K562 (cell line): Measurements from ENCODE around the gene U2SURP. TPM values are rescaled to one million over a fixed set of nuclear protein-coding genes. Genes with fewer than 3 reads are reported as not detected.
A peak's percentile ranks its signal among the peaks of the same experiment; 100 is the strongest.

Experiments used
- ATAC-seq: fragments of 200-7000 bp; cut with Tn5 transposase; 3 replicates; pipeline ENCODE4 v1.9.1; 2020; ENCODE audit warnings: moderate library complexity
- BruUV-seq: library from RNA; stranded (reverse); fragments of 400-500 nt; replicated peaks from 2 replicates; lab custom pipeline; 2021; lab: Mats Ljungman, UMichigan
- CTCF ChIA-PET: fragments of 300-600 bp; formaldehyde crosslinking; extraction: SDS; loops from one replicate; lab custom pipeline; 2021; ENCODE audit warnings: low intra/inter-chr PET ratio; lab: Yijun Ruan, JAX
- POLR2A ChIA-PET: fragments of 300-600, 350-650 bp; sonication (Branson Sonifier 250); formaldehyde crosslinking; extraction: SDS; loops from one replicate; lab custom pipeline; 2021; ENCODE audit warnings: antibody characterized with exemption, inconsistent platforms; lab: Yijun Ruan, JAX
- DNase-seq, 4 experiments: peaks; one replicate each; pipeline versions ENCODE4 v3.0.0 to v3.0.0-alpha.2; 2011 to 2018; ENCODE audit warnings: low spot score in 3 of 4, mixed read lengths in 3 of 4; ENCODE audit errors: extremely low read depth in 1 of 4
- FAIRE-seq: peaks from 2 replicates; lab custom pipeline; 2011; peaks lifted over from hg19 to GRCh38; lab: Jason Lieb, UNC
- H2AFZ ChIP-seq: 2 replicates; pipeline ENCODE4 v1.6.0; 2011; ENCODE audit warnings: low read depth, low read length, control low read depth, inconsistent platforms
- H3K27ac ChIP-seq: fragments of 200-600 bp; 3 replicates; pipeline ENCODE4 v1.8.0; 2011; ENCODE audit warnings: low read depth, mild to moderate bottlenecking, control low read depth, inconsistent platforms, low read length, moderate library complexity, mixed read lengths; ENCODE audit errors: extremely low read depth
- H3K27me3 ChIP-seq, 2 experiments: fragments of 300-600 bp in 1 of 2; 2 replicates in 1 of 2; 3 replicates in 1 of 2; pipeline versions ENCODE4 v1.6.0 to v1.8.0; 2011; ENCODE audit warnings: inconsistent platforms in 2 of 2, low read length in 2 of 2, mild to moderate bottlenecking in 1 of 2, mixed read lengths in 1 of 2, moderate library complexity in 1 of 2; ENCODE audit not compliant: control insufficient read depth in 2 of 2, insufficient read depth in 2 of 2
- H3K36me3 ChIP-seq: fragments of 300-600 bp; 3 replicates; pipeline ENCODE4 v1.8.0; 2011; ENCODE audit warnings: mild to moderate bottlenecking, low read length, inconsistent platforms; ENCODE audit not compliant: control insufficient read depth, insufficient read depth
- H3K4me1 ChIP-seq, 2 experiments: fragments of 200-600 bp in 1 of 2; replicated peaks in 1 of 2; 2 replicates in 1 of 2; 3 replicates in 1 of 2; pipeline versions ENCODE4 v1.5.1 to v1.8.0; 2011; ENCODE audit warnings: inconsistent platforms in 2 of 2, low read length in 2 of 2, mild to moderate bottlenecking in 1 of 2, mixed read lengths in 1 of 2, moderate library complexity in 1 of 2; ENCODE audit not compliant: control insufficient read depth in 2 of 2, insufficient read depth in 2 of 2
- H3K4me2 ChIP-seq: 2 replicates; pipeline ENCODE4 v1.6.1; 2011; ENCODE audit warnings: low read length, control low read depth, inconsistent platforms, mixed read lengths; ENCODE audit not compliant: insufficient read depth
- H3K4me3 ChIP-seq: fragments of 200-600 bp; sonication (generic), shearing (Covaris generic); 2 replicates; pipeline ENCODE4 v1.5.1; 2016; ENCODE audit warnings: control low read depth, inconsistent platforms
- H3K79me2 ChIP-seq: fragments of 200-600 bp; 3 replicates; pipeline ENCODE4 v1.8.0; 2011; ENCODE audit warnings: low read length, inconsistent platforms; ENCODE audit not compliant: control insufficient read depth, insufficient read depth
- H3K9ac ChIP-seq, 2 experiments: 2 replicates each; pipeline versions ENCODE4 v1.6.0 to v1.6.1; 2011; ENCODE audit warnings: low read depth in 2 of 2, low read length in 2 of 2, control low read depth in 1 of 2, inconsistent platforms in 1 of 2, mild to moderate bottlenecking in 1 of 2, mixed read lengths in 1 of 2; ENCODE audit not compliant: insufficient read depth in 1 of 2
- H3K9me1 ChIP-seq: one replicate; pipeline ENCODE4 v1.6.0; 2011; ENCODE audit warnings: inconsistent platforms, mild to moderate bottlenecking, low read length, moderate library complexity; ENCODE audit not compliant: control insufficient read depth, insufficient read depth
- H3K9me3 ChIP-seq: replicated peaks from 2 replicates; pipeline ENCODE4 v1.5.1; 2011; ENCODE audit warnings: low read depth, low read length, inconsistent platforms; ENCODE audit not compliant: control insufficient read depth, insufficient read depth
- H4K20me1 ChIP-seq: replicated peaks from 2 replicates; pipeline ENCODE4 v1.6.1; 2011; ENCODE audit warnings: low read length, inconsistent platforms, mixed read lengths; ENCODE audit not compliant: control insufficient read depth, insufficient read depth
- CREB1 ChIP-seq, 2 experiments: sonication (generic) in 1 of 2; formaldehyde crosslinking in 1 of 2; IDR thresholded peaks; 2 replicates each; pipeline versions ENCODE4 v1.6.1 to v1.8.0; 2012 to 2022; ENCODE audit warnings: inconsistent platforms in 1 of 2, mild to moderate bottlenecking in 1 of 2, missing genetic modification reagents in 1 of 2, moderate library complexity in 1 of 2
- CREM ChIP-seq: IDR thresholded peaks from 2 replicates; pipeline ENCODE4 v1.6.1; 2014; ENCODE audit warnings: antibody characterized with exemption, low read depth
- CSDE1 ChIP-seq, 2 experiments: fragments of 450-650 bp; IDR thresholded peaks; 2 replicates each; pipeline ENCODE4 v1.6.1; 2016; ENCODE audit warnings: mild to moderate bottlenecking in 1 of 2
- KDM2B ChIP-seq: fragments of 250-450 bp; sonication (Bioruptor Pico); IDR thresholded peaks from 2 replicates; pipeline ENCODE4 v1.8.0; 2021; ENCODE audit warnings: mild to moderate bottlenecking, moderate library complexity
- NCOA4 ChIP-seq: fragments of 450-650 bp; IDR thresholded peaks from 2 replicates; pipeline ENCODE4 v1.6.1; 2018; ENCODE audit warnings: mild to moderate bottlenecking; ENCODE audit not compliant: partially characterized antibody
- NFE2 ChIP-seq: IDR thresholded peaks from 2 replicates; pipeline ENCODE4 v1.6.1; 2014; ENCODE audit warnings: antibody characterized with exemption, low read depth
- PTBP1 ChIP-seq: fragments of 200-400 bp; formaldehyde crosslinking; IDR thresholded peaks from 2 replicates; pipeline ENCODE4 v1.6.1; 2017; ENCODE audit warnings: low read depth, low read length
- SPI1 ChIP-seq: IDR thresholded peaks from 2 replicates; pipeline ENCODE4 v1.6.1; 2011; ENCODE audit warnings: low read depth, low read length, control low read depth, borderline replicate concordance
- SREBF1 ChIP-seq: fragments of 150-350 bp; IDR thresholded peaks from 2 replicates; pipeline ENCODE4 v1.6.1; 2014; ENCODE audit warnings: antibody characterized with exemption, low read depth, low read length, borderline replicate concordance
- TEAD4 ChIP-seq, 2 experiments: sonication (generic) in 1 of 2; formaldehyde crosslinking in 1 of 2; IDR thresholded peaks; 2 replicates each; pipeline versions ENCODE4 v1.6.1 to v1.8.0; 2012 to 2022; ENCODE audit warnings: borderline replicate concordance in 1 of 2, inconsistent platforms in 1 of 2, low read length in 1 of 2, mild to moderate bottlenecking in 1 of 2, missing genetic modification reagents in 1 of 2
- TOE1 ChIP-seq, 2 experiments: fragments of 450-650 bp in 1 of 2; sonication (generic) in 1 of 2; formaldehyde crosslinking in 1 of 2; IDR thresholded peaks; 2 replicates each; pipeline versions ENCODE4 v1.7.1 to v1.8.0; 2016 to 2022; ENCODE audit warnings: borderline replicate concordance in 2 of 2, mild to moderate bottlenecking in 2 of 2, antibody characterized with exemption in 1 of 2, inconsistent platforms in 1 of 2, low read depth in 1 of 2, missing genetic modification reagents in 1 of 2, moderate library complexity in 1 of 2
- ZNF184 ChIP-seq: sonication (generic); formaldehyde crosslinking; IDR thresholded peaks from 2 replicates; pipeline ENCODE4 v1.5.0; 2020; ENCODE audit warnings: missing genetic modification reagents
- ZNF316 ChIP-seq: fragments of 450-650 bp; IDR thresholded peaks from 2 replicates; pipeline ENCODE4 v1.6.1; 2016
- ZNF347 ChIP-seq: fragments of 450-650 bp; formaldehyde crosslinking; IDR thresholded peaks from 2 replicates; pipeline ENCODE4 v1.4.0; 2020; ENCODE audit warnings: low read depth, mild to moderate bottlenecking, moderate library complexity
- ZNF830 ChIP-seq: fragments of 250-450 bp; sonication (Bioruptor Pico); IDR thresholded peaks from 2 replicates; pipeline ENCODE4 v1.5.0; 2021; ENCODE audit warnings: mild to moderate bottlenecking
- WGBS: fragments of 100-300 bp; shearing (Covaris generic); methylation state at CpG from one replicate; pipeline ENCODE4 v1.1.6; 2016; ENCODE audit warnings: low coverage, mixed read lengths; ENCODE audit not compliant: insufficient coverage; ENCODE audit errors: missing lambda C conversion rate; 5-methylcytosine and 5-hydroxymethylcytosine counted together
- in situ Hi-C: fragments of 300-500 bp; cut with MboI; formaldehyde crosslinking; loops from 4 replicates; pipeline ENCODE4 v1.15.0; 2018; ENCODE audit warnings: inconsistent platforms, mixed read lengths
- intact Hi-C: fragments of 100-400 bp; cut with micrococcal nuclease; formaldehyde crosslinking; loops from 2 replicates; pipeline ENCODE4 v1.14.2; 2022
- polyA plus RNA-seq, 8 experiments: library from polyadenylated mRNA; depleted of rRNA in 4 of 8; stranded (reverse) in 5 of 8; unstranded in 3 of 8; fragments of >200 nt; fragmentation: Nextera tagmentation in 2 of 8; fragmentation: Illumina TruSeq in 1 of 8; extraction: Ambion mirVana in 2 of 8; extraction: Trizol in 1 of 8; gene quantifications; 2 replicates each; pipeline versions ENCODE4 v1.2.1 to v1.2.3, GENCODE V29; 2011 to 2014; ENCODE audit warnings: inconsistent platforms in 1 of 8, missing spikeins in 1 of 8
- total RNA-seq, 7 experiments: library from RNA; depleted of rRNA in 6 of 7; stranded (reverse); fragments of >200 nt in 6 of 7; fragmentation: Illumina TruSeq in 2 of 7; extraction: Trizol in 2 of 7; gene quantifications; 2 replicates each; pipeline versions ENCODE4 v1.2.1 to v1.2.3, GENCODE V29; 2011 to 2021; ENCODE audit warnings: low replicate concordance in 1 of 7
- TF ChIP-seq, protein P1 (sequence below): fragments of 450-650 bp; formaldehyde crosslinking; IDR thresholded peaks from 2 replicates; pipeline ENCODE4 v1.4.0; 2022; ENCODE audit warnings: mild to moderate bottlenecking, moderate library complexity
- TF ChIP-seq, protein P2 (sequence below): fragments of 450-650 bp; IDR thresholded peaks from 2 replicates; pipeline ENCODE4 v1.6.1; 2016
- TF ChIP-seq, protein P3 (sequence below): fragments of 450-650 bp; IDR thresholded peaks from 2 replicates; pipeline ENCODE4 v1.6.1; 2017; ENCODE audit warnings: antibody characterized with exemption

U2SURP gene
- total and polyA plus RNA-seq, 9 of the 15 experiments (the other 6 are each of a cell fraction or from before 2014, with no cell fraction given): 128 to 322 (median 191) TPM

DNA sequence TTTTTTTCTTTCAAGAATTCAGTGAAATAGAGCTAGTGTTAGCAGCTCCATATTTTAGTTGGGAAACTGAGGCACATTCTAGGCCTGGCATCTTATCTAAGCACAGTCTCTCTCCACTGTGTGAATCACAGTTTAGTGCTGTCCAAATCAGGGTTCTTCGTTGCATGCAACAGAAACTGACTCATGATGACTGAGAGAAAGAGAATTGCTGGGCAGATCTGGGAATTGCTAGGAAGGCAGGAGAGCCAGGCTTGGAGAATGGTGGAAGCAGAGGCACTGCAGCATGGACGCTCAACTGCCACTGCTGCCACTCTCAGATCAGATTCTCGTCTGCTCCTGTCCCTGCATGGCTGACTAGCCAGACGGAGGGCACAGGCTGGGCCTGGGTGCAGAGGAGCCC is 77.5 kb downstream of the U2SURP start (continued):
- TF ChIP-seq NCOA4: no peak
- TF ChIP-seq PTBP1: no peak
- no peak for TF ChIP-seq ZNF830 (CRISPR knock-in tag)
- no peak for TF ChIP-seq CSDE1 (IDR thresholded peaks at IDR 0.05)
- no peak for TF ChIP-seq SREBF1
- TF ChIP-seq TOE1 (IDR thresholded peaks at IDR 0.05; ENCODE audit: borderline replicate concordance): no peak
- no peak for TF ChIP-seq TOE1 (CRISPR knock-in tag; IDR thresholded peaks at IDR 0.05; ENCODE audit: borderline replicate concordance, low read depth)

DNA sequence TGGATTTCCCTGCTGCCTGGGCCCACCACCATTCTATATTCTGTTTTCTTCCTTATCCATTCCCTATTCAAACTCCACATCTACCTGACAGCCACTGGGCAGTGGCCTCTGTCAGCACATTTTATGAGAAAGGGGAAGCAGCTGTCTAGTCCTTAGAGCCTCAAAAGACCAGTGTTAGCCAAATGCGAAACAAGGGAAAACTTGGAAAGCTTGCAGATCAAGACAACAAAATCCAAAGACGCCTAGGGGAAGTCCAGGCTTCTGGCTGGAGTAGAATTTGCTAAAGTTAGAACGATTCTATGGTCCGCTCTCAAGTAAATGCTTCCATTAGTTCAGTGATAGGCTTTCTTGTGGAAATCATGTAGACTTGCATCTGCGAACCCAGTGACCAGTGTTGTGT is 78.8 kb downstream of the U2SURP start:
- Histone ChIP-seq H3K4me1 (peaks cover 28 to 38% of the 10 kb centered on the region in 2 experiments; a peak in 4 of 5 replicates), H3K27me3 (no peaks in the 10 kb centered on the region), H3K9me3 (no peaks in the 10 kb centered on the region), H3K4me2 (no peak overlapping the region), H4K20me1 (no peaks in the 10 kb centered on the region), H3K4me3 (no peak overlapping the region), H3K9ac (0 out of 4 replicates have a peak overlapping the region, but pooled peaks of 1 of the 2 experiments have one; percentile 15), H3K79me2 (no peaks in the 10 kb centered on the region), H3K27ac (no peak overlapping the region), H3K9me1 (no peaks in the 10 kb centered on the region), H2AFZ (peak overlapping the region; percentile 54), H3K36me3 (no peaks in the 10 kb centered on the region)
- 50% methylated on average over 5 of the region's 5 CpGs for WGBS
- intact Hi-C loops: no loop called here
- no peak for ATAC-seq
- no TSS peak for BruUV-seq
- peak; percentile 44 for FAIRE-seq
- DNase-seq: no peak
- ChIA-PET POLR2A (no interaction called here), CTCF (no interaction called here)
- in situ Hi-C loops: no loop called here
- TF ChIP-seq CREM: no peak
- TF ChIP-seq ZNF347 (CRISPR knock-in tag): no peak
- TF ChIP-seq, protein P1, sequence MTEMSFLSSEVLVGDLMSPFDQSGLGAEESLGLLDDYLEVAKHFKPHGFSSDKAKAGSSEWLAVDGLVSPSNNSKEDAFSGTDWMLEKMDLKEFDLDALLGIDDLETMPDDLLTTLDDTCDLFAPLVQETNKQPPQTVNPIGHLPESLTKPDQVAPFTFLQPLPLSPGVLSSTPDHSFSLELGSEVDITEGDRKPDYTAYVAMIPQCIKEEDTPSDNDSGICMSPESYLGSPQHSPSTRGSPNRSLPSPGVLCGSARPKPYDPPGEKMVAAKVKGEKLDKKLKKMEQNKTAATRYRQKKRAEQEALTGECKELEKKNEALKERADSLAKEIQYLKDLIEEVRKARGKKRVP (CRISPR knock-in tag): no peak
- TF ChIP-seq, protein P2, sequence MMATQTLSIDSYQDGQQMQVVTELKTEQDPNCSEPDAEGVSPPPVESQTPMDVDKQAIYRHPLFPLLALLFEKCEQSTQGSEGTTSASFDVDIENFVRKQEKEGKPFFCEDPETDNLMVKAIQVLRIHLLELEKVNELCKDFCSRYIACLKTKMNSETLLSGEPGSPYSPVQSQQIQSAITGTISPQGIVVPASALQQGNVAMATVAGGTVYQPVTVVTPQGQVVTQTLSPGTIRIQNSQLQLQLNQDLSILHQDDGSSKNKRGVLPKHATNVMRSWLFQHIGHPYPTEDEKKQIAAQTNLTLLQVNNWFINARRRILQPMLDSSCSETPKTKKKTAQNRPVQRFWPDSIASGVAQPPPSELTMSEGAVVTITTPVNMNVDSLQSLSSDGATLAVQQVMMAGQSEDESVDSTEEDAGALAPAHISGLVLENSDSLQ: peak; percentile 32; the same call in 1 of the 2 replicates
- no peak for TF ChIP-seq TEAD4 (IDR thresholded peaks at IDR 0.05; ENCODE audit: low read length)
- no peak for TF ChIP-seq TEAD4 (CRISPR knock-in tag; IDR thresholded peaks at IDR 0.05; ENCODE audit: borderline replicate concordance)
- TF ChIP-seq ZNF316: peak; percentile 20; the same call in 1 of the 2 replicates
- no peak for TF ChIP-seq CREB1 (IDR thresholded peaks at IDR 0.05)
- no peak for TF ChIP-seq CREB1 (CRISPR knock-in tag; IDR thresholded peaks at IDR 0.05)
- 0 out of 2 replicates have a peak, but pooled peaks have one; percentile 2 for TF ChIP-seq SPI1
- TF ChIP-seq KDM2B: no peak
- TF ChIP-seq NFE2: 0 out of 2 replicates have a peak, but pooled peaks have one; percentile 19
- TF ChIP-seq ZNF184: no peak
- TF ChIP-seq, protein P3, sequence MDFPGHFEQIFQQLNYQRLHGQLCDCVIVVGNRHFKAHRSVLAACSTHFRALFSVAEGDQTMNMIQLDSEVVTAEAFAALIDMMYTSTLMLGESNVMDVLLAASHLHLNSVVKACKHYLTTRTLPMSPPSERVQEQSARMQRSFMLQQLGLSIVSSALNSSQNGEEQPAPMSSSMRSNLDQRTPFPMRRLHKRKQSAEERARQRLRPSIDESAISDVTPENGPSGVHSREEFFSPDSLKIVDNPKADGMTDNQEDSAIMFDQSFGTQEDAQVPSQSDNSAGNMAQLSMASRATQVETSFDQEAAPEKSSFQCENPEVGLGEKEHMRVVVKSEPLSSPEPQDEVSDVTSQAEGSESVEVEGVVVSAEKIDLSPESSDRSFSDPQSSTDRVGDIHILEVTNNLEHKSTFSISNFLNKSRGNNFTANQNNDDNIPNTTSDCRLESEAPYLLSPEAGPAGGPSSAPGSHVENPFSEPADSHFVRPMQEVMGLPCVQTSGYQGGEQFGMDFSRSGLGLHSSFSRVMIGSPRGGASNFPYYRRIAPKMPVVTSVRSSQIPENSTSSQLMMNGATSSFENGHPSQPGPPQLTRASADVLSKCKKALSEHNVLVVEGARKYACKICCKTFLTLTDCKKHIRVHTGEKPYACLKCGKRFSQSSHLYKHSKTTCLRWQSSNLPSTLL: no peak
